K562 (cell line): ENCODE measurements around the gene MACROD2.

Experiments used
- CTCF ChIP-seq, 3 experiments: IDR thresholded peaks in 2 of 3; conservative IDR thresholded peaks in 1 of 3; 2 replicates each; pipeline ENCODE4 v1.5.1; 2011 to 2012; ENCODE audit warnings: low read length in 3 of 3, mild to moderate bottlenecking in 3 of 3, control low read depth in 2 of 3, improper control_type of control experiment in 1 of 3, inconsistent platforms in 1 of 3, low read depth in 1 of 3, mixed read lengths in 1 of 3, moderate library complexity in 1 of 3; ENCODE audit not compliant: insufficient read depth in 2 of 3
- GMEB1 ChIP-seq: fragments of 250-450 bp; sonication (Bioruptor Pico); IDR thresholded peaks from 2 replicates; pipeline ENCODE4 v1.4.0; 2020; ENCODE audit warnings: mild to moderate bottlenecking
- HMGXB4 ChIP-seq: sonication (generic); formaldehyde crosslinking; IDR thresholded peaks from 2 replicates; pipeline ENCODE4 v1.8.1; 2023; ENCODE audit warnings: mild to moderate bottlenecking, missing genetic modification reagents
- KAT8 ChIP-seq: fragments of 450-650 bp; IDR thresholded peaks from 2 replicates; pipeline ENCODE4 v1.6.1; 2016; ENCODE audit warnings: low read depth, mild to moderate bottlenecking
- NELFE ChIP-seq: IDR thresholded peaks from 2 replicates; pipeline ENCODE4 v1.6.1; 2011; ENCODE audit warnings: mild to moderate bottlenecking; ENCODE audit not compliant: insufficient read depth, insufficient read length
- PCBP2 ChIP-seq: fragments of 200-400 bp; formaldehyde crosslinking; IDR thresholded peaks from 2 replicates; pipeline ENCODE4 v1.6.1; 2018; ENCODE audit warnings: low read length, low read depth, mild to moderate bottlenecking, moderate library complexity; ENCODE audit not compliant: poor library complexity, severe bottlenecking
- POLR2AphosphoS5 ChIP-seq: IDR thresholded peaks from 2 replicates; pipeline ENCODE4 v1.6.1; 2011; ENCODE audit warnings: mild to moderate bottlenecking, low read depth, low read length, moderate library complexity; ENCODE audit not compliant: control insufficient read depth, insufficient read depth
- PYGO2 ChIP-seq: fragments of 450-650 bp; IDR thresholded peaks from 2 replicates; pipeline ENCODE4 v1.6.1; 2016; ENCODE audit warnings: mild to moderate bottlenecking, missing genetic modification characterization, moderate library complexity, missing compliant biosample characterization
- SMAD3 ChIP-seq: fragments of 450-650 bp; formaldehyde crosslinking; conservative IDR thresholded peaks from 2 replicates; pipeline ENCODE4 v1.4.0; 2020; ENCODE audit warnings: mild to moderate bottlenecking
- SPI1 ChIP-seq: IDR thresholded peaks from 2 replicates; pipeline ENCODE4 v1.6.1; 2011; ENCODE audit warnings: low read depth, low read length, control low read depth, borderline replicate concordance
- ZC3H11A ChIP-seq: IDR thresholded peaks from 2 replicates; pipeline ENCODE4 v1.6.1; 2012; ENCODE audit warnings: low read depth, low read length, improper control_type of control experiment

GRCh38 chr20:15937179-15937578 is 1941.9 kb downstream of the MACROD2 start:
- TF ChIP-seq CTCF (IDR thresholded peaks at IDR 0.05 in 2 of 3, conservative IDR thresholded peaks at IDR 0.05 in 1 of 3; ENCODE audit: insufficient read depth in 2 of 3, low read depth in 1 of 3, low read length in 3 of 3) (no peak), POLR2AphosphoS5 (no peak), NELFE (no peak), KAT8 (no peak), ZC3H11A (no peak), HMGXB4 (CRISPR knock-in tag) (no peak), PCBP2 (no peak), GMEB1 (CRISPR knock-in tag) (no peak), PYGO2 (tag) (no peak), SMAD3 (CRISPR knock-in tag) (no peak), SPI1 (no peak)
